D341Med (cell line): ENCODE data around the gene HHIPL1.

Experiments used
- DNase-seq: peaks from one replicate; pipeline ENCODE4 v3.0.0; 2012; ENCODE audit warnings: low spot score

The HHIPL1 gene

DNA sequence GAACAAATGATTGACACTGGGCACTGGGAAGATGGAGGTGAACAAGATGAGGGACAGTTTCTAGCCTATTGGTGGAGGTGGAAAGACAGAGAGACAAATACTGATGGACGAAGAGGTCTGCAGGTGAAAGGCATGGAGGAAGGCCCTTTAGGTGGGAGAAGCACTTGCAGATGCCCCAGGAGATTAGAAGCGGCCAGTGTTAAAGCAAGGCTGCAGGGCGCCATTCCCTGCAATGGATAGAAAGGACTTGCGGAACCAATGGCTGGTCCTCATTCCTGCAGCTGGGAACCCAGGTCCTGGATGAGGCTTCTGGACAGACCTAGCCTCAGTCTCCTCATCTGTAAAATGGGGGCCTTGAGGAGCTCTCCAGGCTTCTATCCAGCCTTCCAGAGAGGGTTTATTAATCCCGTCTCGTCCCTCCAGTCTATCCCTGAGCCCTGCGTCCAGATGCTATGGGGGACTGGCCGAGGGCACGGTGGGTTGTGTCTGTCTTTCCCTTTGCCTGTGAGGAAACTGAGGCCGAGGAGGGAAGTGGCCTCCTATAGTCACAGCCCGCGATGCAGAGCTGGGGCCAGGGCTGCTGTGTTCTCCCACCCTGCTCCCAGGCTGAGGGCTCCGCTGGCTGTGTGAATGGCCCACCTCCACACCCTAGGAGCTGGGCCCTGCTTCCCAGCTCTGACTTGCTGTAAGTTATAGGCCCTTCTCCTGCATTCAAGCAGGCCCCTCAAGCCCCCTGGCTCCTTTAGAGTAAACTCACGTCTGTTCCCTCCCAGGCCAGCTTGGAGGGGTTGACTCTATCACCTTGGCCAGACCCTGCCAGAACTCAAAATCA, 72.1 kb downstream of the HHIPL1 start:
- DNase-seq: peak; percentile 12

DNA sequence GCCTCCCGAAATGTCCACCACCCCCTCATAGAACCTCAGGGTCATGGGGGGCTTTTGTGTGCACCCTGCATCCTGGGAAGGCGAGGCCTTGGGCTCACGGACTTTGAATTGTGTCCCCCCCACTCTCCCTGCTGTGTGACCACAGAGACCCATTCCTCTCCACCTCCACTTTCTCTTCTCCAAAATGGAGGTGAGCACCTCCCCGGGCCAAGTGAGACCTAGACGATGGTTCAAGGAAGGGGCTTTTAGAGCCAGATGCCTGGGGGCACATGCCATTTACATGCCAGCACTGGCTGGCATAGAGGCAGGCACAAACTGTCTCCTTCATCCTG, 72.7 kb downstream of the HHIPL1 start:
- DNase-seq: peak; percentile 9

DNA sequence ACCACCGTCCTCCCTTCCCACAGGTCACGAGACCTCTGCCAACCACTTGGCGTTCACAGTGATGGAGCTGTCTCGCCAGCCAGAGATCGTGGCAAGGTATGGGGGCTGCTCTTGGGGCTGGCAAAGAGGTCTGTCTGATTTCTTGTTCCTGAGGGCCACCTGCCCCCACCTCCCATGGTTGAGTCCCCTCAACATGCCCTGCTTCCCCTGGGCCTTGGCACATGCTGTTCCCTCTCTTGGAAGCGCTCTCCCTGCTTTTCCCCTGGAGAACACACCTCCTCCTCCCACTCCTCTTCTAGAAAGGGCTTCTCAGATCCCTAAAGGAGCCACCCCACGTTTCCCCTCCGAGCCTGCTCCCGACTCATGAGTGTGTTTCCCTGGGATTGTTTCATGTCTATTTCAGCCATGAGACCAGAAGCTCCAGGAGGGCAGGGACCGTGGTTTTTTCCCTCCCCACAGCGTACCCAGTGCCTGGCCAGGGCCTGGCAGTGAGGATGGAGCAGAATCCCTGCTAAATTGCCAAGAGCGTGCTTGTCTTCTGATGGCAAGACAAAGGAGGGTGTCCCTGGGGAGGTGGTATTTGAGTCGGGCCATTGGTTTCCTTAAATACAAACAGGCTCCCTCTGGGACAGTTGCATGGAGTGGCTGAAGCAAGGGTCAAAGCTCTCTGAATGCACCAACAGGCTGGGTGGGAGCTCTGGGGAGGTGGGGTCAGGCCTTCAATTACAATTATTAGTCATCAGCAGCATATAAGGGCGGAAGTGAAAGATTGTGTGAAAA, 73.3 kb downstream of the HHIPL1 start:
- peak; percentile 46 for DNase-seq

DNA sequence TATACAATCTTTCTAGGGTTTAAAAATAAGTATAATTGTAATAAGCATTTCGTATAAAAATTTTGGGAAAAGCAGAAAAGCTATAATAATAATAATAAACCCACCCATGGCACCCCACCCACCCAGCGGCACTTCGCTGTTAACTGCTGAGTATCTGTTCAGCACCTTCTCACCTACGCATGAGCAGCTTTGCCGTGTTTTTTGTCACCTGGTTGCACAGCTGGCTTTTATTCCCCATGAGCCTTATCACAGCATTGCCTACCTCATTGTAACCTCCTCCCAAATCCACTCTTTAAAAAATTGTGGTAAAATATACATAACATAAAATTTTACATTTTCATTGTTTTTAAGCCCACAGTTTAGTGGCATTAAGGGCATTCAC, 73.9 kb downstream of the HHIPL1 start:
- DNase-seq: peak; percentile 14

DNA sequence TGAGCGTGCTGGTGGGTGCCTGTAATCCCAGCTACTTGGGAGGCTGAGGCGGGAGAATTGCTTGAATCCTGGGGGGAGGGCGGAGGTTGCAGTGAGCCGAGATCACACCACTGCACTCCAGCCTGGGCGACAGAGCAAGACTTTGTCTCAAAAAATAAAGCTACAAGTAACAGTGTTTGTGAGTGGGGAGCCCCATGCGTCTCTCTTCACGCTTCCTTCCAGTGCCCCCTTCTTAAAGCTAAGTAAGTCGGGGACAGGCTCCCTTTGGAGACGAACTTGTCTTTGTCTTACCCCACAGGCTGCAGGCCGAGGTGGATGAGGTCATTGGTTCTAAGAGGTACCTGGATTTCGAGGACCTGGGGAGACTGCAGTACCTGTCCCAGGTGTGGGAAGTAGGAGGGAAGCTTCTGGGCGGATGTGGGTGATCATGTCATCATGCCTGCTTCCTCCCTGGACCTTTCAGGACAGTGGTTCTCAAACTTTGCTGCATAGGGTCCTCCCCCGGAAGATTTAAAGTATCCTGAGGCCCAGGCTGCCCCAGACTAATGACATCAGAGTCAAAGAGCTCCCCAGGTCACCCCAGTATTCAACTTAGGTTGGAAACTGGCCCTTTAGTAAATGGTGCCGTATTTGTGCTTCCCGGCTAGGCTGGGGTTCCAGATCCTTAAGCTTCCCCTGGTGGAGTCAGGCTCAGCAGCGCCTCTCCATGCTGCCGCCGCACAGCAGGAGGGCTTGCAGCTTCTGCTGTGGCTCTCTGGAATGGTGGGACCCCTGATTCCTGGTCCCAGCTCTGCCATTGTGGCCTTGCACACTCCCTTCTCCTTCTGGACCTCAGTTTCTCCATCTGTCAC, 76.2 kb downstream of the HHIPL1 start:
- DNase-seq: no peak

DNA sequence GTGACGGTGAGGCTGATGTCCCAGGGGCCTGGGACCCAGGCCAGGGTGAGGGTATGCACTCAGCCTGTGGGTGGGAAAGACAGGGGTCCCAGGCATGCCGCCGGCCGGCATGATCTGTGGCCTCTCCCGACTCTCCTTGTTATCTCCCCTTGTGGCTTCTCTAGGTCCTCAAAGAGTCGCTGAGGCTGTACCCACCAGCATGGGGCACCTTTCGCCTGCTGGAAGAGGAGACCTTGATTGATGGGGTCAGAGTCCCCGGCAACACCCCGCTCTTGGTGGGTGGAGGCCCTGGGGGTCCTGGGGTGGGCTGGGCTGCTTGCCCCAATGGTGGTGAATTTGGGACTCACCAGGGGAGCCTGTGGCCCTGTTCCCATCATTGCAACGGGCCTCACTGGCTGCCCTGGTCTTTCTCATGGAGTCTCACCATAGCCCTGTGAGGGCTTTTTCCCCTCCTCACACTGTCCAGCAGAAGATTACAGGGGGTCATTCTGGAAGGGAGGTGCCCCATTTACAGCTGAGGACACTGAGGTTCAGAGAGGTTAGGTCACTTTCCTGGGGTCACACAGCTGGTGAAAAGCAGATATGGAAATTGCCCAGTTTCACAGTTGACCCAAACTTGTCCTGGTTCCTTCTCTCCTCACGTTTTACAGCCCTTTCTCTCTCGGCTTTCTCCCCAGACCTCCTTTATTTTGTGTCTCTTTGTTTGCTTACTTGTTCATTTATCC, 77.0 kb downstream of the HHIPL1 start:
- peak; percentile 18 for DNase-seq

DNA sequence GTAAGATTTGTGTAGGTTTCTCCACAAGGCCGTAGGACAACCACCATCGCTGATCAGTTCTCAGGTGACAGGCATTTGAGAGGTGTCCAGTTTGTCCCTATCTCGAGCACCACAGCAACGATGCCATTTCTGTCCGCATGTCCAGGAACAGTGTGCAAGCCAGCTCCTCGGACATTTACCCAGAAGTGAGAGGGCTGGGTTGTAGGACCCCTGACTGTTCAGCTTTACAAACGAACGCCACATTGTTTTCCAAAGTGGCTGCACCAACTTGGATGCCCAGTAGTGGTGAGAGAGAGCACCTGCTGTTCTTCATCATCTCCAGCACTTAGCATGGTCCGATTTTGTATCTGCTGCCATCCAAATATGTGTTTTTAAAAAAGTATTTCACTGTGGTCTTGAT, 77.8 kb downstream of the HHIPL1 start:
- DNase-seq: peak; percentile 11

DNA sequence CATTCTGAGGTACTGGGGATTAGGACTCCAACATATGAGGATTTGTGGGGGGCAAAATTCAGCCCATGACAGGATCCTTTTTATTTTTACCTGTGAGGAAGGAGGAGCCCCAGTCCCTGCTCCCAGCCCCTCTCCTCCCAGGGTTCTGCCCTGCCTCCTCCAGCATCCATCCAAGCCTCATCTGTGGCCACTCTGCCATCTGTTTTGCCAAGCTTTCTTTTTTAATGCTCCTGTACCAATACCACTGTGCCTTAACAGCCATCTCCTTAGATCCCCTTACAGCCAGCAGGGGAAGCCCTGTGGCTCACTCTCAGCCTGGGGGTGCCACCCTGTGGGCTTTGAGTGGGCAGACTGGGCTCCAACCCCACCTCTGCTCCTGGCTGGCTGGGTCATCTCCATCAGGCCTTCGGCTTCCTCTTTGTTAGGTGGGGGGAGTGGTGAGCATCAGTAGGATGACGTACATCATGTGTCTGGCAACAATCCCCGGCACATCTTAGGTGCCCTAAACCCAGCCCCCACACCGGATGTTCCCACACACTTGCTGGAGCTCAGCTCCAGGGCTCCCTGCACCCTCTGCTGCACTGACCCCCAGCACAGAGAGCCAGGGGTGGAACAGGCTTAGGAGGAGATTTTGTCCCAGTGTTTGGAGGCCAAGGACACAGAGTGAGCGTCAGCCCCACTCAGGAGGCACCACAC, 79.4 kb downstream of the HHIPL1 start:
- DNase-seq: peak; percentile 56

DNA sequence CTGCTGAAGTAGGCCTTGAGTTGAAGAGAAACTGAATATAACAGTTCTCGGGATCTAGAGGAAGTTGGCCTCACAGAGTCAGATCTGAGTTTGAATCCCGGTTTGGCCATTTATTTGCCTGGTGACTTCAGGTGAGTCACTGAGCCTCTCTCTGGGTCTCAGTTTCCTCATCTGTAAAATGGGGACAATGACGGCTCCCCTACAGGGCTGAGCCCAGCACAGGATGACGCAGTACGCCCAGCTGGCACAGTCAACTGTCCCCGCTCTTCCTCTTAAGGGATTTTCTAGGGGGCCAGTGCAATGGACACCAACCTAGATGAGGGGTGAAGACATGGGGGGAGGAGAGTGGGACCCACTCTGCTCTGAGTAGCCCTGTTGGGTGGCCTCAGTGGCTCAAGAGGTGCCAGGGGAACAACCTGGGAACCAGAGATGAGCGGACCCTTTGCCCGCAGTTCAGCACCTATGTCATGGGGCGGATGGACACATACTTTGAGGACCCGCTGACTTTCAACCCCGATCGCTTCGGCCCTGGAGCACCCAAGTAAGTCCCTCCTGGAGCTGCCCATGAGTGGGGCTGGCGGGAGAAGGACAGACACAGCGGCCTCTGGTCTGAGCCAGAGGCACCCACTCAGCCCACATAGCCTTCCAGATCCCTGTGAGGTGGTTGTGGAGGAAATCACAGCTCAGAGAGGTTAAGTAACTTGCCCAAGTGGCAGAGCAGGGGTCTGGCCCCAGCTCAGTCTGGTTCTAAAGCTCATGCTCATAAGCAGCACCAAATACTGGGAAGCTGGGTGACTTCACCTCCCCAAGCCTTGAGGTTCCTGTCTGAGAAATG, 80.2 kb downstream of the HHIPL1 start:
- peak; percentile 11 for DNase-seq

DNA sequence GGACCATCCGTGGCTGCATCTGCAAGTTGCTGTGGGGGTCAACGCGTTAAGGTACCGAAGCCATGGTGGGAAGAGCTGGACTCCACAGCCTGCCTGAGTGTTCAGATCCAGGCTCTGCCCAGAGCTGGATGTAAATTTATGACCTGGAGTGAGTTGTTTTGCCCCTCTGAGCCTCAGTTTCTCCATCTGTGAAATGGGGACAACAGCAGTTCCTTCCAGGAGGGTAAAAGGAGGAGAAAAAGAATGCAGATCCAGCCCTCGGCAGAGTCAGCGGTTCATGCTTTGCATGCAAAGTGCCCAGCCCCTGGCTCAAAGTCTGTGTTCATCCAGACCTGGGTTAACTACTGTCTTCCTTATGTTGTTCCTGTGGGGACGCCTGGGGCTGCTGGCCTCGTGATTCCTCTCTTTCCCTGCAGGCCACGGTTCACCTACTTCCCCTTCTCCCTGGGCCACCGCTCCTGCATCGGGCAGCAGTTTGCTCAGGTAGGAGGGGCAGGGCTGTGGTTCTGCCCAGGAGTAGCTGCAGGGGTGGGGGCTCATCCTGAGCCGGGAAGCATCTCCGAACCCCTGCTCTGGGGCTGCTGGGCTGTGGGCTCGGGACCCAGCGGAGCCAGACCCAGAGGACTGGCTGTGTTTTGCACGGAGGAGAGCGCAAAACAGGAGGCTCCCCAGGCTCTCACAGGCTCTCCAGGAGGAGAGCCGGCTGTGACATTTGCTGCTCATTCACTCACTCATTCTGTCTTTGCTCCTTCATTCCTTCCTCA, 81.0 kb downstream of the HHIPL1 start:
- peak; percentile 26 for DNase-seq

DNA sequence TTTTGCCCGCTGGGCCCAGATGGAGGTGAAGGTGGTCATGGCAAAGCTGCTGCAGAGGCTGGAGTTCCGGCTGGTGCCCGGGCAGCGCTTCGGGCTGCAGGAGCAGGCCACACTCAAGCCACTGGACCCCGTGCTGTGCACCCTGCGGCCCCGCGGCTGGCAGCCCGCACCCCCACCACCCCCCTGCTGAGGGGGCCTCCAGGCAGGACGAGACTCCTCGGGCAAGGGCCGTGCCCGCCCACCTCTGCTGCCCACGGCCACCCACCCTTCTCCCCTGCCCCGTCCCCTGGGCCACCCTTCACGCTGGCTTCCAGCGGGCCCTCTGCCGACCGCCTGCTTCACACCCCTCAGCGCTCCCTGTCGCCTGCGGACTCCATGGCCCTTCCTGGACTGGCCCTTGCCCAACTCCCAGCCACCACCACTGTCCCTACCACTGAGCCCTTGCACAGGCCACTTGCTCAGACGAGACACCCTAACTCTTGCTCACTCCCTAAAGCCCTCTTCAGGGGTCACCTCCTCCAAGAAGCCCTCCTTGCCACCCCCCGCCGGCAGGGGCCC, 81.7 kb downstream of the HHIPL1 start:
- DNase-seq: peak; percentile 18

DNA sequence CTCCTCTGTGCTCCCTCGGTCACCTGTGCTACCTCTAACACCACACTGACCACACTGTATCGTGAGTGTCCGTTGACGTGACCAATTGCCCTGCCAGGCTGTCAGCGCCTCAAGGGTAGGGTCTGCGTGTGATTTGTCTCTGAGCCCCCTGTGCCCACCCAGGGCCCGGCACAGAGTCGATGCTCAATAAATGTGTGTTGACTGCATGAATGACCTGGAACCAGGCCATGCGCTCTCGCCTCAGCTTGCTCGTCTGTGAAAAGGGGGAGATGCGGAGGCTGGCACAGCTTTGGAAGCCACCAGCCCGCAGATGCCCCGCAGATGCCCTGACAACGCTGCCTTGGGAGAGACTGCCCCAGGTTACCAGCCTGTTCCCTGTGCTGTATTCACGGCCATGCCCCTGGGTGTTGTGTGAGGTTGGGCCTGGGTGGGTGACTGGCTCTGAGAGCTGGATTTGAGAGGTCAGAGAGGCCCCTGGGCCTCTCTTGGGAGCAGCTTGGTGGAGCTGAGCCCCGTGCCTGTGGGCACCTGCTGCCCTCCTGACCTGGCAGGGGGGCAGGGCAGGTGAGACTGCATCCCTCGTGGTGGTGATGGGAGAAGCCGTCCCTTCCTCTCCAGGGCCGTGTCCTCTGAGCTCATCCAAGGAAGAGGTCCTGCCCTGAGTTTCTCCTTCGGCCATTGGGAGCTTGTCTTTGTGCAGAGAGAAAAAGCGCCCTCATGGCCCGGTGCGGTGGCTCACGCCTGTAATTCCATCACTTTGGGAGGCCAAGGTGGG, 82.4 kb downstream of the HHIPL1 start:
- DNase-seq: no peak

DNA sequence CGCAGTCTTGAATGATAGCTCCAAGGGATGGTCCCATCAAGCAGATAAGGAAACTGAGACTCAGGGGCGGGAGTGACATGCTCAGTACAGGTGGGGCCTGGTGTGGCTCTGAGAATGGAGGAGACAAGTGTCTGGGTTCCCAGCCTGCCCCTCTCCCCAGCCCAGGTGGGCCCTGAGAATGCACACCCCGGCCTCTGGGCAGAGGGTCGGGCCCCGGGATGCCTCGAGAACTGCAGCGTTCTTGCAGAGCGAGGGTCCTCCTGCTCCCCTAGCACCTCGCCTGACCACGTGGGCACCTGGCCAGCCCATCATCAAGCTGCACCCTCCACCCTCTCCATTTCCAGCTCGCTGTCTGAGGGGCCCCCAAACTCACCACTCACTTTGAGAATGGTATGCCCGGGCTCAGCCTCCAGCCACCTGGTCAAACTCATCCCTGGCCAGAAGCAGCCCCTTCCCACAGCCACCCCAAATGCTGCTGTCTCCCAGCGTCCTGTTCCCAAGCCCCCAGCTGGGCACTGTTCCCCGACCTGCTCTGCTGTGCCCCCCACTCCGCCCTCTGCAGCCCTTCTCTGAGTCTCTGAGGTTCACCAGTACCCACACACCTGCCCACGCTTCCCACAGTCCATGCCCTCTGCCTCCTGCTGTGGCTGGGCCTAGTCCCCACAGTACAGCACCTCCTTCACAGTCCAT, 83.4 kb downstream of the HHIPL1 start:
- no peak for DNase-seq

DNA sequence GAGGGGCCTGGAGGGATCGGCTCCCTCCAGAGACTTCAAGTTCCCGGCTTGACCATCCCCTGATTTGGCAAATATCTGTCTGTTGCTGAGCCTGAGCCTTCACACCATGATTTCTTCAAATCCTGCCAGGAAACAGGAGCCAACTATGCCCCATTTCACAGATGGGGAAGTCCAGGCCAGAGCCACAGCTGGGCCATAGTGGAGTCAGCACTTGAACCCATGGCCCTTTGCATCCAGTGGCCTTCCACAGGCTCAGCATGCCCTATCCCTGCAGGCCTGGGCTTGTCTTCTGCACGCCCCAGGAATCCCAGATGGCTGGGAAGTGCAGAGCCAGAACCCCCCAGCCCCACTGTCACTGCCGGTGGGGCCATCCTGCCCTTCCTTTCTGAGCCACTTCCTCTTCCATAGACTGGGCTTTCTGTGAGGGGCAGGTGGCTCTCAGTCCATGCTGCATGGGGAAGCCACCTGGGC, 84.1 kb downstream of the HHIPL1 start:
- no peak for DNase-seq
